Endothelial cell of umbilical vein (primary cell): Measurements from ENCODE around the gene STRA6. TPM values are rescaled to one million over a fixed set of nuclear protein-coding genes. Genes with fewer than 3 reads are reported as not detected.

Experiments
- BruUV-seq: library from RNA; stranded (reverse); fragments of 400-500 nt; replicated peaks from 2 replicates; lab custom pipeline; 2021; lab: Mats Ljungman, UMichigan
- CTCF ChIA-PET: fragments of 300-600, 350-600 bp; sonication (Branson Sonifier 250); formaldehyde crosslinking; loops from one replicate; lab custom pipeline; 2021; ENCODE audit warnings: antibody characterized with exemption, inconsistent platforms; lab: Charles Lee
- POLR2A ChIA-PET: fragments of 300-600, 350-600 bp; sonication (Branson Sonifier 250); formaldehyde crosslinking; loops from one replicate; lab custom pipeline; 2021; ENCODE audit warnings: antibody characterized with exemption, inconsistent platforms; lab: Charles Lee
- DNase-seq: peaks from one replicate; pipeline ENCODE4 v3.0.0-alpha.2; 2011; ENCODE audit warnings: low read depth, low spot score
- FAIRE-seq: peaks from 2 replicates; lab custom pipeline; 2011; peaks lifted over from hg19 to GRCh38; lab: Jason Lieb, UNC
- H2AFZ ChIP-seq: 2 replicates; pipeline ENCODE4 v1.6.0; 2012; ENCODE audit warnings: low read depth, low read length, control low read depth, inconsistent platforms
- H3K27ac ChIP-seq: 2 replicates; pipeline ENCODE4 v1.5.1; 2011; ENCODE audit warnings: low read depth, mild to moderate bottlenecking, control low read depth, low read length, moderate library complexity; ENCODE audit not compliant: insufficient read depth
- H3K27me3 ChIP-seq, 2 experiments: 2 replicates each; pipeline versions ENCODE4 v1.6.0 to v1.6.1; 2011; ENCODE audit warnings: low read length in 2 of 2, mixed read lengths in 1 of 2; ENCODE audit not compliant: control insufficient read depth in 2 of 2, insufficient read depth in 2 of 2
- H3K36me3 ChIP-seq, 2 experiments: 2 replicates in 1 of 2; 3 replicates in 1 of 2; pipeline ENCODE4 v1.5.1; 2011; ENCODE audit warnings: low read length in 2 of 2, mild to moderate bottlenecking in 1 of 2, moderate library complexity in 1 of 2; ENCODE audit not compliant: control insufficient read depth in 2 of 2, insufficient read depth in 2 of 2; ENCODE audit errors: extremely low read depth in 1 of 2
- H3K4me1 ChIP-seq: 3 replicates; pipeline ENCODE4 v1.5.1; 2011; ENCODE audit warnings: mild to moderate bottlenecking, low read length; ENCODE audit not compliant: control insufficient read depth, insufficient read depth; ENCODE audit errors: extremely low read depth
- H3K4me2 ChIP-seq: 2 replicates; pipeline ENCODE4 v1.6.1; 2011; ENCODE audit warnings: low read length, control low read depth, mixed read lengths; ENCODE audit not compliant: insufficient read depth
- H3K4me3 ChIP-seq, 3 experiments: fragments of 200-600 bp in 1 of 3; sonication (generic), shearing (Covaris generic) in 1 of 3; replicated peaks in 1 of 3; 2 replicates each; pipeline ENCODE4 v1.5.1; 2011 to 2016; ENCODE audit warnings: control low read depth in 3 of 3, low read length in 3 of 3, mild to moderate bottlenecking in 2 of 3, inconsistent platforms in 1 of 3, low read depth in 1 of 3, moderate library complexity in 1 of 3; ENCODE audit not compliant: insufficient read depth in 1 of 3
- H3K79me2 ChIP-seq: 2 replicates; pipeline ENCODE4 v1.6.0; 2012; ENCODE audit warnings: low read length, inconsistent platforms; ENCODE audit not compliant: control insufficient read depth, insufficient read depth
- H3K9ac ChIP-seq: replicated peaks from 2 replicates; pipeline ENCODE3; 2011; ENCODE audit warnings: low read length, control low read depth; ENCODE audit not compliant: insufficient read depth; ENCODE audit errors: extremely low read depth
- H3K9me1 ChIP-seq: replicated peaks from 3 replicates; pipeline ENCODE4 v1.6.0; 2011; ENCODE audit warnings: mild to moderate bottlenecking, low read length; ENCODE audit not compliant: control insufficient read depth, insufficient read depth; ENCODE audit errors: extremely low read depth
- H3K9me3 ChIP-seq: replicated peaks from 2 replicates; pipeline ENCODE4 v1.5.1; 2012; ENCODE audit warnings: low read length, inconsistent platforms; ENCODE audit not compliant: control insufficient read depth, insufficient read depth
- H4K20me1 ChIP-seq: replicated peaks from 2 replicates; pipeline ENCODE3; 2011; ENCODE audit warnings: mild to moderate bottlenecking, low read length; ENCODE audit not compliant: control insufficient read depth, insufficient read depth; ENCODE audit errors: extremely low read depth
- EZH2 ChIP-seq: IDR thresholded peaks from 2 replicates; pipeline ENCODE4 v1.6.1; 2012; ENCODE audit warnings: borderline replicate concordance, low read depth, mild to moderate bottlenecking, moderate library complexity, low read length, inconsistent platforms; ENCODE audit not compliant: severe bottlenecking
- FOS ChIP-seq: IDR thresholded peaks from 2 replicates; pipeline ENCODE4 v1.6.1; 2011; ENCODE audit warnings: mild to moderate bottlenecking, low read length, moderate library complexity, borderline replicate concordance; ENCODE audit not compliant: insufficient read depth
- GATA2 ChIP-seq: IDR thresholded peaks from 2 replicates; pipeline ENCODE4 v1.7.0; 2011; ENCODE audit warnings: low read depth, mild to moderate bottlenecking, moderate library complexity, mixed read lengths, low read length; ENCODE audit not compliant: insufficient read length, insufficient read depth
- JUN ChIP-seq: IDR thresholded peaks from 2 replicates; pipeline ENCODE4 v1.6.1; 2011; ENCODE audit warnings: borderline replicate concordance, low read depth; ENCODE audit not compliant: insufficient read length, insufficient read depth
- MYC ChIP-seq: IDR thresholded peaks from one replicate; pipeline ENCODE4 v1.6.1; 2011; ENCODE audit warnings: mild to moderate bottlenecking, low read depth, low read length
- POLR2A ChIP-seq: IDR thresholded peaks from 2 replicates; pipeline ENCODE4 v1.6.1; 2012; ENCODE audit warnings: low read depth, mild to moderate bottlenecking, control low read depth, low read length
- dilution Hi-C: fragments of 300-500 bp; cut with MboI; formaldehyde crosslinking; loops from one replicate; pipeline ENCODE4 v1.15.0; 2019; ENCODE audit warnings: low sequenced_read_pairs; ENCODE audit not compliant: extremely low pct_ligation_motif_present
- intact Hi-C: fragments of 100-400 bp; cut with micrococcal nuclease; formaldehyde crosslinking; loops from one replicate; pipeline ENCODE4 v1.10.0; 2022
- polyA plus RNA-seq, 4 experiments: library from polyadenylated mRNA; depleted of rRNA in 3 of 4; stranded (reverse) in 3 of 4; unstranded in 1 of 4; fragments of >200 nt; gene quantifications; 2 replicates each; pipeline versions ENCODE4 v1.2.1 to v1.2.3, GENCODE V29; 2011 to 2012; ENCODE audit warnings: missing spikeins in 1 of 4
- total RNA-seq: library from RNA; stranded (reverse); gene quantifications from 2 replicates; pipeline ENCODE4 v1.2.3, GENCODE V29; 2021
- TF ChIP-seq, protein P1 (sequence below): IDR thresholded peaks from 2 replicates; pipeline ENCODE4 v1.6.1; 2011; ENCODE audit not compliant: insufficient read depth, insufficient read length

STRA6 gene
- total and polyA plus RNA-seq, 2 donors (not counting 3 experiments of a cell fraction or from before 2014, with no cell fraction given) = not detected

DNA sequence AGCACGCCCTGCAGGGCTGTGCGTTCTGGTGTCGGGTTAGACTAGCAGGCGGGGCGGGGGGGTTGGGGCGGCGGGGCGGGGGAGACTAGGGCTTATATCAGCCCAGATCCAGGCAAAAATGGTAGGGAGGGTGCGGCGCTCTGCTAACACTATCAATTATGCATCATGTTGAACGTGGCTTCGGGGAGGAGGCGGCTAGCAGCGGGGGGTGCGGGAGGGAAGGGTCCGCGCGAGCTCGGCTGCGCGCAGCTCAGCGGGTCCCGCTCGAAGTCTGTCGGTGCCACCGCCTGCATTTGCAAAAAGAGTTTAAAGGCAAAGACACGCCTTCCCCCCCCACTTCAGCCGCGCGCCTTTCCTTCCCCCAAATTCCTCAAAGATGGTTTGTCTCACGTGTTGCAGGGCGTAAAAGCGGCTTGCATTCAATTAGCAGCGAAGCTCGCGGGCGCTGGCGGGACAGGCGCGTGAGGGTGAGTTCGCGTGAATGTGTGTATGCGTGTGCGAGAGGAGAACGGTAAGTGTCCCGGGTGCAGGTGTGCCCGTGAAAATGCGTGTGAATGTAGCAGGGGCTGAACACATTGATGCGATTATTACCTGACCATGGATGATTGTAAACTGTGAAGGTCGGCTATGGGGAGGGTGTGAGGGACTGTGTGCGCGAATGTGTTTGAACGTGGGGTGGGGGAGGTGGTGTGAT lies 72.3 kb downstream of the STRA6 start, which contains the start of gene ISLR2:
ISLR2 (plus strand) TSS at position 432 of the 694 bp plus-strand sequence. CDS start 2,169 bp downstream, outside the sequence.
- Histone ChIP-seq H3K27ac (no peak within 1 kb of the TSS), H4K20me1 (no peaks in the 10 kb centered on the region), H3K9ac (no peak within 1 kb of the TSS), H3K4me1 (peaks cover 4% of the 10 kb centered on the region), H3K9me1 (no peaks in the 10 kb centered on the region), H2AFZ (no peak within 1 kb of the TSS), H3K27me3 (peaks cover 72 to 88% of the 10 kb centered on the region in 2 experiments), H3K4me3 (no peak within 1 kb of the TSS), H3K4me2 (no peak within 1 kb of the TSS), H3K79me2 (no peaks in the 10 kb centered on the region), H3K36me3 (no peaks in the 10 kb centered on the region), H3K9me3 (no peaks in the 10 kb centered on the region)
- intact Hi-C loops = loop anchor here (5.0 kb wide), 2 partner anchors 158 to 178 kb away; no protein-coding TSS in a partner anchor
- no peak for FAIRE-seq
- CTCF ChIA-PET = interaction anchor here (0.8 to 3.7 kb wide), 3 partner anchors 157 to 190 kb away, joined by 3 to 115 read pairs (median 46); no protein-coding TSS in a partner anchor
- BruUV-seq = no TSS peak
- TF ChIP-seq, protein P1, sequence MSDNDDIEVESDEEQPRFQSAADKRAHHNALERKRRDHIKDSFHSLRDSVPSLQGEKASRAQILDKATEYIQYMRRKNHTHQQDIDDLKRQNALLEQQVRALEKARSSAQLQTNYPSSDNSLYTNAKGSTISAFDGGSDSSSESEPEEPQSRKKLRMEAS = no peak
- TF ChIP-seq MYC (no peak), EZH2 (peak; percentile 17), FOS (no peak), JUN (no peak), POLR2A (no peak), GATA2 (no peak)
- POLR2A ChIA-PET = interaction anchor here (0.6 kb wide), 1 partner anchor 168 kb away, joined by 8 read pairs; no protein-coding TSS in a partner anchor
- DNase-seq = no peak
- dilution Hi-C loops = no loop called here
